Sigmoid colon (tissue), 4 donors: ENCODE measurements around the gene FRMPD4.

Experiments
- CTCF ChIP-seq, 4 experiments: fragments of 450-650 bp in 3 of 4; fragments of 200-600 bp in 1 of 4; IDR thresholded peaks; one replicate each; pipeline ENCODE4 v1.5.1; 2016 to 2019; ENCODE audit warnings: antibody characterized with exemption in 4 of 4, mild to moderate bottlenecking in 3 of 4, moderate library complexity in 2 of 4
- EP300 ChIP-seq, 4 donors: sonication (generic); formaldehyde crosslinking; IDR thresholded peaks; one replicate each; pipeline ENCODE4 v1.6.1; 2017; ENCODE audit warnings: antibody characterized with exemption in 4 of 4
- POLR2A ChIP-seq, 2 donors: fragments of 450-650 bp; IDR thresholded peaks; one replicate each; pipeline ENCODE4 v1.6.1; 2016; ENCODE audit warnings: antibody characterized with exemption in 2 of 2, mild to moderate bottlenecking in 2 of 2, moderate library complexity in 2 of 2
- POLR2AphosphoS5 ChIP-seq, 4 donors: sonication (generic); formaldehyde crosslinking; IDR thresholded peaks; one replicate each; pipeline ENCODE4 v1.6.1; 2017; ENCODE audit warnings: antibody characterized with exemption in 4 of 4

- no peak for TF ChIP-seq CTCF (IDR thresholded peaks at IDR 0.05)
- TF ChIP-seq POLR2A (IDR thresholded peaks at IDR 0.05): no peak
- TF ChIP-seq EP300 (IDR thresholded peaks at IDR 0.05): no peak
- no peak for TF ChIP-seq POLR2AphosphoS5 (IDR thresholded peaks at IDR 0.05)
Measured at GRCh38 chrX:12304261-12304660, 166.0 kb downstream of the FRMPD4 start.
